HEK293 (cell line): ENCODE measurements around the gene ALAD.

Experiments
- CTCF ChIP-seq: fragments of 450-650 bp; formaldehyde crosslinking; IDR thresholded peaks from 2 replicates; pipeline ENCODE4 v1.5.1; 2016; ENCODE audit warnings: missing biosample characterization, missing genetic modification characterization
- ELK4 ChIP-seq: IDR thresholded peaks from 2 replicates; pipeline ENCODE4 v1.6.1; 2011; ENCODE audit warnings: mild to moderate bottlenecking, low read depth, low read length, borderline replicate concordance
- SP2 ChIP-seq: fragments of 450-650 bp; formaldehyde crosslinking; IDR thresholded peaks from 2 replicates; pipeline ENCODE4 v1.5.1; 2016; ENCODE audit warnings: missing biosample characterization, missing genetic modification characterization
- ZBTB17 ChIP-seq: fragments of 450-650 bp; formaldehyde crosslinking; IDR thresholded peaks from 2 replicates; pipeline ENCODE4 v1.5.1; 2016; ENCODE audit warnings: missing biosample characterization, missing genetic modification characterization
- ZNF23 ChIP-seq: fragments of 450-650 bp; formaldehyde crosslinking; IDR thresholded peaks from 2 replicates; pipeline ENCODE4 v1.5.1; 2016; ENCODE audit warnings: missing biosample characterization, missing genetic modification characterization, borderline replicate concordance
- ZNF530 ChIP-seq: fragments of 450-650 bp; formaldehyde crosslinking; IDR thresholded peaks from 2 replicates; pipeline ENCODE4 v1.5.1; 2016; ENCODE audit warnings: low read depth, missing biosample characterization, missing genetic modification characterization
- TF ChIP-seq, protein P1 (sequence below): fragments of 450-650 bp; formaldehyde crosslinking; conservative IDR thresholded peaks from 2 replicates; pipeline ENCODE4 v1.5.1; 2016; ENCODE audit warnings: low read depth, missing biosample characterization, missing genetic modification characterization
- TF ChIP-seq, protein P2 (sequence below): fragments of 450-650 bp; formaldehyde crosslinking; IDR thresholded peaks from 2 replicates; pipeline ENCODE4 v1.5.1; 2016; ENCODE audit warnings: missing biosample characterization, missing genetic modification characterization

DNA sequence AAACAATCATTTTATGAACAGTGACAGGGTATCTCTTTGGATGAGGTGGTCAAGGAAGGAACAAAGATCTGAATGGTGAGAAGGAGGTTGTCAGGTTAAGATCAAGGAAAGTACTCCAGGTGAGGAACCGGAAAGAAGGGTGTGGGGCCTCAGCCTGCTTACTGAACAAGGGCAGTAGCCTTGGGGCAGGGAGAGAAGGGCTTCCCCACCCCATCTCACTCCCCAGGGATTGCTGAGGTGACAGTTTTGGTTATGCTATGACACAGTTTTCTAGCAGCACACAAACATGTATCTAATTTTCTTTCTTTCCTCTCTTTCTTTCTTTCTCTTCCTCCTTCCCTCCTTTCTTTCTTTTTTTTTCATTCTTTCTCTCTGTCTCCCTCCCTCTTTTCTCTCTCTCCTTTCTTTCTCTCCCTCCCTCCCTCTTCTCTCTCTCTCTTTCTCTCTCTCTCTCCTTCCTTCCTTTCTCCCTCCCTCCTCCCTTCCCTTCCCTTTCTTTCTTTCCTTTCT is 20.2 kb downstream of the ALAD start:
- no peak for TF ChIP-seq ZNF23
- TF ChIP-seq ELK4: no peak
- TF ChIP-seq, protein P1, sequence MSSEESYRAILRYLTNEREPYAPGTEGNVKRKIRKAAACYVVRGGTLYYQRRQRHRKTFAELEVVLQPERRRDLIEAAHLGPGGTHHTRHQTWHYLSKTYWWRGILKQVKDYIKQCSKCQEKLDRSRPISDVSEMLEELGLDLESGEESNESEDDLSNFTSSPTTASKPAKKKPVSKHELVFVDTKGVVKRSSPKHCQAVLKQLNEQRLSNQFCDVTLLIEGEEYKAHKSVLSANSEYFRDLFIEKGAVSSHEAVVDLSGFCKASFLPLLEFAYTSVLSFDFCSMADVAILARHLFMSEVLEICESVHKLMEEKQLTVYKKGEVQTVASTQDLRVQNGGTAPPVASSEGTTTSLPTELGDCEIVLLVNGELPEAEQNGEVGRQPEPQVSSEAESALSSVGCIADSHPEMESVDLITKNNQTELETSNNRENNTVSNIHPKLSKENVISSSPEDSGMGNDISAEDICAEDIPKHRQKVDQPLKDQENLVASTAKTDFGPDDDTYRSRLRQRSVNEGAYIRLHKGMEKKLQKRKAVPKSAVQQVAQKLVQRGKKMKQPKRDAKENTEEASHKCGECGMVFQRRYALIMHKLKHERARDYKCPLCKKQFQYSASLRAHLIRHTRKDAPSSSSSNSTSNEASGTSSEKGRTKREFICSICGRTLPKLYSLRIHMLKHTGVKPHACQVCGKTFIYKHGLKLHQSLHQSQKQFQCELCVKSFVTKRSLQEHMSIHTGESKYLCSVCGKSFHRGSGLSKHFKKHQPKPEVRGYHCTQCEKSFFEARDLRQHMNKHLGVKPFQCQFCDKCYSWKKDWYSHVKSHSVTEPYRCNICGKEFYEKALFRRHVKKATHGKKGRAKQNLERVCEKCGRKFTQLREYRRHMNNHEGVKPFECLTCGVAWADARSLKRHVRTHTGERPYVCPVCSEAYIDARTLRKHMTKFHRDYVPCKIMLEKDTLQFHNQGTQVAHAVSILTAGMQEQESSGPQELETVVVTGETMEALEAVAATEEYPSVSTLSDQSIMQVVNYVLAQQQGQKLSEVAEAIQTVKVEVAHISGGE (tag by site-specific recombination): no peak
- no peak for TF ChIP-seq ZBTB17 (tag by site-specific recombination)
- TF ChIP-seq CTCF: no peak
- TF ChIP-seq ZNF530: no peak
- TF ChIP-seq, protein P2, sequence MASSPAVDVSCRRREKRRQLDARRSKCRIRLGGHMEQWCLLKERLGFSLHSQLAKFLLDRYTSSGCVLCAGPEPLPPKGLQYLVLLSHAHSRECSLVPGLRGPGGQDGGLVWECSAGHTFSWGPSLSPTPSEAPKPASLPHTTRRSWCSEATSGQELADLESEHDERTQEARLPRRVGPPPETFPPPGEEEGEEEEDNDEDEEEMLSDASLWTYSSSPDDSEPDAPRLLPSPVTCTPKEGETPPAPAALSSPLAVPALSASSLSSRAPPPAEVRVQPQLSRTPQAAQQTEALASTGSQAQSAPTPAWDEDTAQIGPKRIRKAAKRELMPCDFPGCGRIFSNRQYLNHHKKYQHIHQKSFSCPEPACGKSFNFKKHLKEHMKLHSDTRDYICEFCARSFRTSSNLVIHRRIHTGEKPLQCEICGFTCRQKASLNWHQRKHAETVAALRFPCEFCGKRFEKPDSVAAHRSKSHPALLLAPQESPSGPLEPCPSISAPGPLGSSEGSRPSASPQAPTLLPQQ (tag by site-specific recombination): no peak
- TF ChIP-seq SP2: 0 out of 2 replicates have a peak, but pooled peaks have one; percentile 2
